Measurements from ENCODE around the gene ICAM2.
A peak's percentile ranks its signal among the peaks of the same experiment; 100 is the strongest.

The ICAM2 gene

DNA sequence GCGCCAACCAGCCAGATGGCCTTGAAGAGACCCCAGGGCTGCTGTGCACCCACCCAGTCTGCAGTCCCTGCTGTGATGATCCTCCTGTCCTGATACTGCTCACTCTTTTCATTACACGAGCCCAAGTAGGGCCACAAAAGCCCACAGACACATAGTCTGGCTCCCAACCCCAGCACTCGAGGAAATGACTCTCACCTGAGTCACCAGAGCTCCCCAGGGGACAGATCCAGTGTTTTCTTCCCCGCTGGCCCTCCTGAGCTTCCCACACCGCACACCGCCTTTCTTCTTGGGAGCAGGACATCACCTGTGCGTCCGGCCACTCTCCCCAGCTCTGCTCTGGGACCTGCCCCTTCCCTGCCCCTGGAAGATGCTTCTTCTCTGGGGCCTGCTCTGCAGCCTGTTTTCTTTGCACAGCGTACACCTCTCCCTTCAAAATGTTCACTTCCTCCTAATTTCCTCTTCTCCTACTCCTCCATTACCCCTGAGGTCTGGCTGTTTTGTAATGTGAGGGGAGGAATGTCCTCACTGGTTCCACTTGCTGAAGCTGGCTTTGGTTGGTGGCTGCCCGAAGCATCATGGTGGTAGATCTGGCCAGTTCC, 45.7 kb downstream of the ICAM2 start:
- DNase-seq (ENCODE audit: low read depth in 2 of 2): no peak

DNA sequence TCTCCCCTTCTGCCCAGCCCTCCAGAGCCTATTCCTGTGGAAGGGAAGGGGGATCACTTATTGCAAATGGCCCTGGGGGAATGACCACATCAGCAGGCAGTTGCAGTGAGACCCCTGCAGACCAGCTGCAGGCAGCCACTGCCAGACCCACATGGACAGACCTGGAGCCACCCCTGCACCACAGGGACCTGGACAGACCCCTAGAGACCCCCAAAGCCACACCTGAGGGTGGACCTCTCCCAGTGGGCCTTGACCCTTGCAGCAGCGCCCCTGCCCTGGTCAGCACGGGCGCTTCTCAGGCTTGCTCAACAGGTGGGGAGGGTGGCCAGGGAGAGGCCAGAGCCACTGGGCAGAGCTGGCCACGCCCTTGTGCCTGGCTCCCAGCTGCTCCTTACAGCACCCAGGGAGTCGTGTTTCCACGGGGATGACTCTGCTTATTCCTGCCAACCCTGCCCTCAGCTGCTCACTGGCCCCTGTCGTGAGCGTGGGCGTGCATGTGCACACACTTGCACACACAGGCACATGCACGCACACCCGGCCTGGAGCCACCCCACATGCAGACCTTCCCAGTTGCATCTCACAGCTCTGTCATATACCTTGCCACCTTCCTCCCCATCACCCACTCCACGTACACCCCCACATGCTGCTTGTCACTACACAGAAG, 46.4 kb downstream of the ICAM2 start:
- no peak for DNase-seq (ENCODE audit: low read depth in 2 of 2)

DNA sequence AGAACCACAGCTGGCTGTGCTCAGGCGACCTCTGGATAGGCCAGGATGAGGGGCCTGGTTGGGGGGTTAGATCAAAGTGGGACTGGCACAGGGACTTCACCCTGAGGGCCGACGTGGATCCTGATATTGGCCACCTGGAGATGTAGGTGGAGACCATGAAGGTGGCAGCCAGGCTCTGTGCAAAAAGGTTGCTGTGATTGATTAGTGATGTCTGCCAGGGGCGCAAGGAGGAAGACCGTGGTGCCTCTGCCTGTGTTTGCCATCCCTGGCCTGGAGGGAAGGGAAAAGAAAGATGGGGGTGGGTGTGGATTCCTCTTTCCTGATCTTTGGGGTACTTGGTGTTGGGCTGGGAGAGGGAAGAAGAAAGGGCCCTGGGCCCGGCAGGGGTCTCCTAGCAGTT, 47.2 kb downstream of the ICAM2 start:
- no peak for DNase-seq (ENCODE audit: low read depth in 2 of 2)

DNA sequence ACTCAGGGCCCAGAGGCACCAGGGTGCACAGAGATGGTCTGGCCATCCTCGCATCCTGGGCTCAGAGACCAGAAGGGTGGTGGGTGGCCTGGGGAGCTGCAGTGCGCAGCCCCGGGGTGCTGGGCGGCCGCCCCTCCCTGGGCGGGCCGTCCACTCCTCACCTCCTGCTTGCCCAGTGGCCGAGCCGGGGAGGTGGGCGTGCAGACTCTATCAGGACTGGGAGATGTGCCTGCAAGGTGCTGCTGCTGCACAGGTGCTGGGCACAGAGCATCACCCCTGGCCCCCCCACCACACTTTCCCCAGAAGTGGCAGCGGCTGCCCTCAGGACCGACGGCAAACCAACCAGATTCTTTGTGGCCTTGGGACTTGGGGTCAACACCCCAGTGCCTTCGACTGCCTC, 47.6 kb downstream of the ICAM2 start, which contains the start of gene SCN4A:
Gene SCN4A, minus strand, starts transcription at position 123 of the 400 bp plus-strand sequence. Its CDS starts 77 bp downstream, at position 46.
- no peak for DNase-seq (ENCODE audit: low read depth in 2 of 2)

DNA sequence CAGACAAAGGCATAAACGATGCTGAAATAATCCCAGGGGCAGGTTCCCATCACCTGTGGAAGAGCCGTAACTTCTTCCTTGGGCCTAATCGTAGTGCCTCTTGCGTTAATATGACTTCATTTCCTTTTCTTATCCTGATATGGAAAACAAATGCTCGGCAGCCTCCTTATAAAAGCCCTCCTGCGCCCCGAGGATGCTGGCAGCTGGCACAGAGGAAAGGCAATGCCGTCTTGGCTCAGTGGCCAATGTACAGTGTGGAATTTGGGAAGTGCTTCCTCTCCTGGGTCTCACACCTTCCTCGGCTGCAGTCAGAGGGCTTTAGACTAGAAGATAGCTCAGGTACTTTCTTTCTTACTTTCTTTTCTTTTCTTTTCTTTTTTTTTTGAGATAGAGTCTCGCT, 51.2 kb downstream of the ICAM2 start:
- DNase-seq (ENCODE audit: low read depth in 2 of 2): no peak

DNA sequence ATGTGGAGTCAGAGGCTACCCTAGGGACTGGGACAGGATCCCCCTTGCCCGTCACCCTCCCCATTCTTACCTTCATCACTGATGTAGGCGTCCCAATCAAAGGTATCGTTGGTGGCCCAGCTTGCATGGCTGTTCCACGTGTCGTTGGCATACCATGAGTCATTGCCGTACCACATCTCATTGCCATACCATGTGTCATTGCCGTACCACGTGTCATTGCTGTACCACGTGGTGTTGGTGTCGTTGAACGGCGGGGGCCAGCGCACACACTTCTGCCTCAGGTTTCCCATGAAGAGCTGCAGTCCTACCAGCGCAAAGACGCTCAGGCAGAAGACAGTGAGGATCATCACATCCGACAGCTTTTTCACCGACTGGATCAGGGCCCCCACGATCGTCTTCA, 52.5 kb downstream of the ICAM2 start:
- DNase-seq (ENCODE audit: low read depth in 2 of 2): no peak

DNA sequence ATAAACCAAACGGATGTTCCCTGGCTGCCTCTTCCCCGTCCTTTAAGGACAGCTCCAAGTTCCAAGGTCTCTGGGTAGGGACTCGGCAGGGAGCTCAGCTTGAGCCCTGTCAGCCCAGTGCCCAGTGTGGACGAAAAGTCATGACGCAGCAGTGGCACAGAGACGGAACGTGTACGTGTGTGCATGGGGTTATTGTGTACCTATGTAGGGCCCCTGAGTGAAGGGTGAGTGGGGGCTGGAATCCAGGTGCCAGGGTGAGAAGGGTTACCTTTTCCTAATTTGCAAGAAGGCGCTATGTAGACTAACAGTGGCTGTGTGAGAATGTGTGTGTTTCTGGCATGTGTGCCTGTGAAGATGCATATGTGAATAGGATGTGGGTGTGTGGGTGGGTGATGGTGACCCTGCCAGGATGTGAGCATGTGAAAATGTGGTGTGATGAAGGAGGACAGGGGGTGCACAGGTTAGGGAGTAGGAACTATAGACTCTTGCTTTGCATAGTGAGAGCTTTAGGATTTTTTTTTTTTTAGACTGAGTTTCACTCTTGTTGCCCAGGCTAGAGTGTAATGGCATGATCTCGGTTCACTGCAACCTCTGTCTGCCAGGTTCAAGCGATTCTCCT, 53.7 kb downstream of the ICAM2 start:
- no peak for DNase-seq (ENCODE audit: low read depth in 2 of 2)

DNA sequence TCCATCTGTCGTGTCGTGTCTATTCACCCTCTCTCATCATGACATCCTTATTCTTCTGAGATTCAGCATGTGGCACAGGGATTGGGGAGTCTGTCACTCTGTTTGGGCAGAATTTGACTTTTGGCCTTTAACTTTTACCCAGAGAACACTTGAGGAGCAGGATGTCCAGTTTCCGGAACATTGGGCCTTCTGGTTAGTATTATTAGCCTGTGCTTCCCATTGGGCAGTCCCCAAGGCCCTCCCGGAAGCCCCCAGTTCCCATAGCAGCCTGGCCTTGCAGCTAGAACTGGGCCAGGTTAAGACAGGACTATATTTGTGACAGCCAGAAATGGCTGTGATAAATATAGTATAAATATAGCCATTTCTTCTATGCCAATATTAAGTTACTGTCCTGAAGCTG, 57.3 kb downstream of the ICAM2 start:
- DNase-seq (ENCODE audit: low read depth in 2 of 2): no peak

DNA sequence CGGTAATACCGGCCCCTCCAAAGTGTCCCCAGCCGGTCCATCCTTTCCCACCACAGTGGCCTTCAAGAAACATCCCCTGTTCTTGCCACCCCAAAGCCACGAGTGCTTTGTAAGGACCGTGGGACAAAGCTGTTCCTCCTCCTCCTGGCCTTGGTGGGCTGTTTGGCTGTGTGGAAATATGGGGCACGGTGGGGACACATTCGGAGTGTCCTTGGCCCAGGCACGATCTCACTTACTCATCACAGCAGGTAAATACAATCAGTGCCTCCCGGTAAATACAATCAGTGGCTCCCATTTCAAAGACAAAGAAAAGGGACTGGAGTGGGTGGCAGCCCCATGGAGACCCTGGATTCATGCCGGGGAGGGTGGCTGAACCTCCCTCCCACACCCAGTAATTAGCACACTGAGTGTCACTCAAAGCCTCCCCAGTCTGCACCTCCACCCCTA, 58.1 kb downstream of the ICAM2 start:
- no peak for DNase-seq (ENCODE audit: low read depth in 2 of 2)

DNA sequence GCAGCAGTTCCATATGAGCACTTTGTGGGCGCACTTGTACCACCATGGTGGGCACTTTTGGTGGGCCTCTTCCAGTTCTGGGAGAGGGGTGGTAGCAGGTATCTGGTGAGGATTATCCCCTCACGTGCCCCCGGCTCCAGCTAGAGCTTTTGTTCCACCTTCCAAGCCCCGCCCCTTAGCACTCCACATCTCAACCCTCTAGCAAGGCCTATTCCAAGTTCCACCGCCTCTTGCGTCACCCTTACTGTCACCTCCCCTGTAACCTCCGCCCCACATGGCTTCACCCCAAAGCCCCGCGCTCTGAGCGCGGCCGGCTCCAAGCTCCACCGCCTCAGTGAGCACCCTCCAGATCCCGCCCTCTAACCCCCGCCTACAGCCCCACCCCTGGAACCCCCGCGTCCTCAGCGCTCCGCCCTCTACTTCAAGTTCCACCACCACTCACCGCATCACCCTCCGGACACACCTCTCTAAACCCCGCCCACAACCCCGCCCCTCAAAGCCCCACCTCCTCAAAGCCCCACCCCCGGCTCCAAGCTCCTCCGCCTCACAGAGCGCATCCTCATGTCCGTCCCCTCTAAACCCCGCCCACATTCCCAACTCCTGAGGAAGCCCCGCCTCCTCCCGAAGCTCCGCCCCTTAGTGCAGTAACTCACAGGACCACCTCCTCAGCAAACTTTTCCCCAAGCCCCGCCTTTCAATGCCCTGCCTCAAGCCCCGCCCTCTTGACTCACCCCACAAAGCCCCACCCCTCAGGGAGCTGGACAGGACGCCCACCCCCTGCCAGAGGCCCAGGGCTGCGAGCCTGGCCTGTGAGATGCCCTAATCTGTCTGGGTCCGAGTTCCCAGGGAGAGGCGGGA, 58.8 kb downstream of the ICAM2 start:
- peak; percentile 19 to 41 for DNase-seq (ENCODE audit: low read depth in 2 of 2)

DNA sequence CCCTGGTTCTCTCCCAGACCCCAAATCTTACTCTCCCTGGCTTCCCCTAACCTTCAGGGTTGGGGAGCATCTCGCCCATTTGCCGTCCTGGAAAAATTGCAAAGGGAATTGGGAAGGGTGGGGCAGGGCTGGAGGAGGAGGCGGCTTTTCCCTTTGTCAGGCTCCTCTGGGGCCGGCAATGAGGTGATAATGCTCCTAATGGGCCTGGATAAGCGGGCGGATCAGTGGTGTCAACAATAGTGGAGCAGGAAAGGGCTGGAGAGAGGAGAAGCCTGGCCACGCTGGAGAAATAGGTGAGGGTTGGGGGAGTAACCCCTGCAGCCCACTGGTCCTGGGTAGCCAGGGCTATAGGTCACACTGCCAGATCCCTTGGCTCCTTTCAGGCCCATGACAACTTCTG, 60.0 kb downstream of the ICAM2 start:
- DNase-seq (ENCODE audit: low read depth in 2 of 2): no peak

DNA sequence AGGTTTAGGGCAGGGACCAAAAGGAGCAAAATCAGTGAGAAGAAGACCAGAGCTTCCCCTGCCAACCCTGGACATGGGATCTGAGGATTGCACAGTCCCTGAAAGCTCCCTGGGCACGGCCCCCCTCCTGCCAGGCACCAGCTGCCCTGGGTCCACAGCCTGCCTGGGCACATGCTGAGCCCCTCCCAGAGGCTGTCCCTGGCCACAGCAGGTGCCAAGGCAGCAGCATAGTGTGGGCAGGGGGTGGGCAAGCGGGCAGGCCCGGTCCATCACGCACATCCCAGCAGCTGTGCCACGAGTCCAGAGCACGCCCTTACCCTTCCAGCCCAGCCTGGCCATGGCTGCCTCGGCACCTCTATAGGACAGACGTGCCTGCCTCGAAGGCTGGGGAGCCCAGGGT, 60.4 kb downstream of the ICAM2 start:
- no peak for DNase-seq (ENCODE audit: low read depth in 2 of 2)

DNA sequence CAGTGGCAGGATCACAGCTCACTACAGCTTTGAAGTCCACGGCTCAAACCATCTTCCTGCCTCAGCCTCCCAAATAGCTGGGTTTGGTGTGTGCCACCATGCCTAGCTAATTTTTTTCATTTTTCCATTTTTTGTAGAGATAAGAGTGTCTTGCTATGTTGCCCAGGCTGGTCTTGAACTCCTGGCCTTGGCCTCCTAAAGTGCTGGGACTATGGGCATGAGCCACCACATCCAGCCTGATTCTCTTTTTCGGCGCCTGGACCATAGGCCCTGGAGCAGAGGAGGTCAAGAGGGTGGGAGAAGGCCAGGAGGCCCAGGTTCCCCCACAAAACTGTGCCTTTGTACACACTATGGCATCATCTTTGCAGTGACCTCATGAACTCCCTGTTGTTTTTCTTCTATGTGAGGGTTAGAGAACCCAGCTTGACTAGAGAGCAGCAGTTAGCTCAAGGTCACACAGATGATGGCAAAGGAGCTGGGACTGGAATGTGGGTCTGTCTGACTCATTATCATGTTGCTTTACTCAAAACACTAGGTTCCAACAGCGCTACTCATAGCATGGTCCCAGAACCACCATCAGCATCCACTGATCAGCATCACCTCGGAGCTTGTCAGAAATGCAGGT, 64.0 kb downstream of the ICAM2 start:
- DNase-seq (ENCODE audit: low read depth in 2 of 2): no peak

DNA sequence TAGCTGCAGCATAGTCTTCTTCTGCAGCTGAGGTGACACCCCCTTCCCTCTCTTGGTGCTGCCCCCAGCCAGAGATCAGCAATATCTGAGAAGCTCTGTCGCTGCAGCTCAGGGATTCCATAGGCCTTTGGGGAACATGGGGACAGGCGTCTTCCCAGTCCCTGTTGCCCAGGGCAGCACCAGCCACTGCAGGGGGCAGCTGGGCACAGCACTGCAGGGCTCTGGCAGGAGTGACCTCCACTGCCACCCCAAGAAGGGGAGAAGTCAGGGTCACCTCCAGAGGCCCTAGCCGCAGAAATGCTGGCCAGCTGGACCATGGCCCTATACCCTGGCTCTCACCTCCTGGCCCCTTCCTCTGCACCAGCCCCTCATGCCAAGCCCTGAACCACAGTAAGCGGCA, 64.6 kb downstream of the ICAM2 start:
- no peak for DNase-seq (ENCODE audit: low read depth in 2 of 2)

DNA sequence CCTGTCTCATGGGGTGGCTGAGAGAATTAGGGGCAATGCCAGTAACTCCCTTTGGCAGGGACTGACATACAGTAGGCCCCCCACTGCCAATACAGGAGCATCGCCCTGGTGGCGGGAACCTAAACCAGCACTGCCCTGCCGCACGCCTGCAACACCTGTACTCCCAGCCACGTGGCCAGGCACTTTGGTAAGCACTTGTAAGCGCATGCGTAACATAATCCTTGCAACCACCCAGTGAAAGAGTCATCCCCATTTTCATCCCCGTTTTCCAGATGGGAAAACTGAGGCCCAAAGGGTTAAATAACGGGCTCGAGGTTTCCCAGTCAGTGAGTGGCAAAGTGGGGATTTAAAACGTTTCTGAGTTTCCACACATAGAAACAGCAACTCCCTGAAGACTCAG, 65.2 kb downstream of the ICAM2 start:
- DNase-seq (ENCODE audit: low read depth in 2 of 2): no peak

DNA sequence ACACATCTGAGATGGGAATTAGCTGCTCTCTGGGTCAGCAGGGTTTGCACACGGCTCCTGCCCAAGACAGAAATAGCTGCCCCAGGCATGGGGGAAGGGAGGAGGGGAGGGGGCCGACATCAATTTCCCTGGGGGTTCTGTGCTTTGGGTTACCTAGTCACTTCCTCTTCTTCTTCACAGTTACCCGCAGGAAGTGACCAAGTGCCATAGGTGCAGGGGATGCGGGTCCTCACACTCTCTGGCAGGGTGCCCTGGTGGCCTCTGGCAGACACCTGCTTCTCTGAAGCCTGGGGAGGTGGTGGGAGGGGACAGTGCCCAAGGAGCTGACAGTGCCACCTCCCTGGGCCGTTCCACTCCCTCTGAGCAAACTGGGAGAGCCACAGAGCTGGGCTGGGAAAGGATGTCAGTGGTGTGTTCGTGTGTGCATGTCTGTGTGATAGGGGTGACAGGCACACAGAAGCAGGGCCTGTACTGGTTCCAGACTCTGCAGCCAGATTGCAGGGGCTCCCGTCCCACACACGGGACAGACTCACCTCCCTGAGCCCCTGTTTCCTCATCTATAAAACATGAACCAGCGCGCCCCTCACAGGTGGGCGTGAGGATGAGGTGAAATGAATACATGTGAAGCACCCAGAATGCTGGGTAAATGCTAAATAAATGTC, 65.9 kb downstream of the ICAM2 start:
- no peak for DNase-seq (ENCODE audit: low read depth in 2 of 2)

Data from activated CD4-positive, alpha-beta T cell treated with anti-CD3 and anti-CD28 coated beads for 24 hours (primary cell).